Measurements from ENCODE around the gene MARS1.

The MARS1 gene

GRCh38 chr12:57458665-57459054 lies 29.2 kb upstream of the MARS1 start:
- TF ChIP-seq POLR2AphosphoS5 (IDR thresholded peaks at IDR 0.05; ENCODE audit: low read depth, low read length) (no peak), SIN3A (IDR thresholded peaks at IDR 0.05; ENCODE audit: borderline replicate concordance, insufficient read depth, low read length) (no peak), FOXP2 (optimal IDR thresholded peaks at IDR 0.05; ENCODE audit: borderline replicate concordance, extremely low read depth, extremely low read length, insufficient read depth) (no peak), REST (IDR thresholded peaks at IDR 0.05; ENCODE audit: insufficient read depth in 1 of 2, low read depth in 2 of 2, low read length in 2 of 2) (no peak), TAF1 (IDR thresholded peaks at IDR 0.05; ENCODE audit: borderline replicate concordance, insufficient read depth, low read length) (no peak)

- no peak for TF ChIP-seq SIN3A (IDR thresholded peaks at IDR 0.05; ENCODE audit: borderline replicate concordance, insufficient read depth, low read length)
- TF ChIP-seq FOXP2 (optimal IDR thresholded peaks at IDR 0.05; ENCODE audit: borderline replicate concordance, extremely low read depth, extremely low read length, insufficient read depth): no peak
- TF ChIP-seq TAF1 (IDR thresholded peaks at IDR 0.05; ENCODE audit: borderline replicate concordance, insufficient read depth, low read length): 0 out of 2 replicates have a peak, but pooled peaks have one; percentile 46
- TF ChIP-seq POLR2AphosphoS5 (IDR thresholded peaks at IDR 0.05; ENCODE audit: low read depth, low read length): peak; percentile 38; the same call in 1 of the 2 replicates
- TF ChIP-seq REST (IDR thresholded peaks at IDR 0.05; ENCODE audit: insufficient read depth in 1 of 2, low read depth in 2 of 2, low read length in 2 of 2): no peak
Observed at GRCh38 chr12:57459055-57459749, 28.7 kb upstream of the MARS1 start.

GRCh38 chr12:57459750-57460467 lies 28.0 kb upstream of the MARS1 start, which contains the start of gene GLI1:
Gene GLI1 (plus strand): TSS chr12:57459785. CDS start chr12:57463692, 3,907 bp downstream.
- no peak for TF ChIP-seq FOXP2 (optimal IDR thresholded peaks at IDR 0.05; ENCODE audit: borderline replicate concordance, extremely low read depth, extremely low read length, insufficient read depth)
- TF ChIP-seq SIN3A (IDR thresholded peaks at IDR 0.05; ENCODE audit: borderline replicate concordance, insufficient read depth, low read length): peak; percentile 71; the same call in 1 of the 2 replicates

GRCh38 chr12:57460468-57460784 lies 27.4 kb upstream of the MARS1 start:
- no peak for TF ChIP-seq TAF1 (IDR thresholded peaks at IDR 0.05; ENCODE audit: borderline replicate concordance, insufficient read depth, low read length)
- no peak for TF ChIP-seq REST (IDR thresholded peaks at IDR 0.05; ENCODE audit: insufficient read depth in 1 of 2, low read depth in 2 of 2, low read length in 2 of 2)
- no peak for TF ChIP-seq POLR2AphosphoS5 (IDR thresholded peaks at IDR 0.05; ENCODE audit: low read depth, low read length)
- TF ChIP-seq FOXP2 (optimal IDR thresholded peaks at IDR 0.05; ENCODE audit: borderline replicate concordance, extremely low read depth, extremely low read length, insufficient read depth): no peak
- no peak for TF ChIP-seq SIN3A (IDR thresholded peaks at IDR 0.05; ENCODE audit: borderline replicate concordance, insufficient read depth, low read length)

GRCh38 chr12:57460841-57461275 lies 27.0 kb upstream of the MARS1 start:
- TF ChIP-seq POLR2AphosphoS5 (IDR thresholded peaks at IDR 0.05; ENCODE audit: low read depth, low read length) (no peak), SIN3A (IDR thresholded peaks at IDR 0.05; ENCODE audit: borderline replicate concordance, insufficient read depth, low read length) (no peak), TAF1 (IDR thresholded peaks at IDR 0.05; ENCODE audit: borderline replicate concordance, insufficient read depth, low read length) (no peak)
